Right hindlimb (tissue), 1 donor: Measurements from ENCODE around the gene NPW.
A peak's percentile ranks its signal among the peaks of the same experiment; 100 is the strongest.

ENCODE experiments used
- DNase-seq: peaks from one replicate; pipeline ENCODE4 v3.0.0-alpha.2; 2018

NPW gene

DNA sequence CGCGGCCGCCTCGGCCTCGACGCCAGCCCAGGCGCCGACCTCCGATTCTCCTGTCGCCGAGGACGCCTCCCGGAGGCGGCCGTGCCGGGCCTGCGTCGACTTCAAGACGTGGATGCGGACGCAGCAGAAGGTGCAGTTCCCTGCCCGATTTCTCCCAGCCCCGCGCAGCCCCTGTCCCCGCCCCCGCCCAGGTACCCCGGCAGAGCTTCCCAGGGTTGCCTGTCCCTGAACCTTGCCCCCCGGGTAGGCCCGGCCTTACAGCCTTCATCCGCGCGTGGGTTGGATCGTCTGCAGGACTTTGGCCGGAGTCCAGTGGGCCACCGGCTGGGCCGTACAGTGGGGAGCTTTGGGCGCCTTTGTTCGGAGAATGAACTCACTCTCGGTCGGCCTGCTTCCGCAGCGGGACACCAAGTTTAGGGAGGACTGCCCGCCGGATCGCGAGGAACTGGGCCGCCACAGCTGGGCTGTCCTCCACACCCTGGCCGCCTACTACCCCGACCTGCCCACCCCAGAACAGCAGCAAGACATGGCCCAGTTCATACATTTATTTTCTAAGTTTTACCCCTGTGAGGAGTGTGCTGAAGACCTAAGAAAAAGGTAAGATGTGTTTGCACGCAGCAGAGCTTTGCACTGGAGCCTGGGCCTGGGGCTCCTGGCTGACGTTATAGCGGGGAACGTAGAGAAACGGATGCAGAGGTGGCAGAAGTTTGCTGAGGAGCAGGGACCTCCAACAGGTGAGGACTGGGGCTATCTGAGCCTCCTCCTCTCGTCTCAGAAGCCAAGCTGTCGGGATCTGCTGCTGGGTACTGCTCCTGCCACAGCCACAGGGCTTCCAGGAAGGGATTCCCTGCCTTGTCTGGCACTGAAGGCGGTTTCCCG is 35.0 kb upstream of the NPW start:
- no peak for DNase-seq

- no peak for DNase-seq
Measured at GRCh38 chr16:1985466-1986150, 34.0 kb upstream of the NPW start.

GRCh38 chr16:1987198-1987597 is 32.4 kb upstream of the NPW start:
- no peak for DNase-seq

DNA sequence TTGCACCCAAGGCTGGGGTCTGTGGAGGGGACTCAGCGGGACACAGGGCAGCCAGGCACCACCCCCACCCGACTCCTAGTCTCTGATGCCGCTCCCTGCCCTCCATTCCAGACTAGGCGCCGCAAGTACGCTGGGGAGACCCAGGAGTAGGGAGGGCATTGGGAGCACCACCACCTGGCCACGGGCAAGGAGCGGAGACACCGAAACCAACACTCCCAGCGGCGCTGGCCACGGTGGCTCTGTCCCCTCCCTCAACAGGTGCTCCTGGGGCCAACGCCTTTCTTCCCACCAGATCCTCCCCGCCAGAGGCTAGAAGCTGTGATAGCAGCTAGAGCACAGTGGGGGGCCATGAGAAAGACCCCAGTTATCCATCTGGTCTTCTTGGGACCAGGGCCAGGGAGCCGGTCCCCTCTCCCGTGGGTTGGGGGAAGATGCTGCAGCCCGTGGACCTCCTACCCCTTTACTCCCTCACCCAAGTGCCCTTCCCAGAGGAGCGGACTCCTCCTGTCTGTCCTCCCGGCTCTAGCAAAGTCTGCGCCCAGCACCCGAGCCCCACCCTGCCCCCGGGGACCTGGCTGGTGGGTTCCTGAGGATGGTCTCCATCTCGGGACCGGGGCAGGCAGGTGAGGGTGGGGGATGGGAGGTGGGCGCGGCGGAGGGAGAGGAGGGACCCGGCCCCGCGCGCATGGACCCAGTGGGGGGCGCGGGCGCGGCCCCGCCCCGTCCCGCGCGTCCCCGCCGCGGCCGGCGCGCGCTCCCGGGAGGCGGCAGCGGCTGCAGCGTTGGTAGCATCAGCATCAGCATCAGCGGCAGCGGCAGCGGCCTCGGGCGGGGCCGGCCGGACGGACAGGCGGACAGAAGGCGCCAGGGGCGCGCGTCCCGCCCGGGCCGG is 30.1 kb upstream of the NPW start, which contains the start of gene SYNGR3:
Gene SYNGR3 (plus strand): TSS at position 762 of the 892 bp plus-strand sequence. CDS start 133 bp downstream, outside the sequence.
- DNase-seq, result no peak

DNA sequence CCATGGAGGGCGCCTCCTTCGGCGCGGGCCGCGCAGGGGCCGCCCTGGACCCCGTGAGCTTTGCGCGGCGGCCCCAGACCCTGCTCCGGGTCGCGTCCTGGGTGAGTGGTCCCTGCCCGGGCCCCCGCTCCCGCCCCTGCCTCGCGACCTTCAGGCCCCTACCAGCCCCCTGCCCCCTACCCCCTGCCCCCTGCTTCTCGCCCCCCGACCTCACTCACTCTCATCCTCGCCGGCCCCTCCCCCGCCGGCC is 29.6 kb upstream of the NPW start:
- no peak for DNase-seq

- no peak for DNase-seq
Measured at GRCh38 chr16:1990351-1991134, 29.0 kb upstream of the NPW start.

GRCh38 chr16:1991135-1991551 is 28.4 kb upstream of the NPW start:
- no peak for DNase-seq

GRCh38 chr16:1991588-1991947 is 28.0 kb upstream of the NPW start:
- DNase-seq, result no peak

- DNase-seq, result peak; percentile 95
Measured at GRCh38 chr16:1991948-1992703, 27.5 kb upstream of the NPW start.

DNA sequence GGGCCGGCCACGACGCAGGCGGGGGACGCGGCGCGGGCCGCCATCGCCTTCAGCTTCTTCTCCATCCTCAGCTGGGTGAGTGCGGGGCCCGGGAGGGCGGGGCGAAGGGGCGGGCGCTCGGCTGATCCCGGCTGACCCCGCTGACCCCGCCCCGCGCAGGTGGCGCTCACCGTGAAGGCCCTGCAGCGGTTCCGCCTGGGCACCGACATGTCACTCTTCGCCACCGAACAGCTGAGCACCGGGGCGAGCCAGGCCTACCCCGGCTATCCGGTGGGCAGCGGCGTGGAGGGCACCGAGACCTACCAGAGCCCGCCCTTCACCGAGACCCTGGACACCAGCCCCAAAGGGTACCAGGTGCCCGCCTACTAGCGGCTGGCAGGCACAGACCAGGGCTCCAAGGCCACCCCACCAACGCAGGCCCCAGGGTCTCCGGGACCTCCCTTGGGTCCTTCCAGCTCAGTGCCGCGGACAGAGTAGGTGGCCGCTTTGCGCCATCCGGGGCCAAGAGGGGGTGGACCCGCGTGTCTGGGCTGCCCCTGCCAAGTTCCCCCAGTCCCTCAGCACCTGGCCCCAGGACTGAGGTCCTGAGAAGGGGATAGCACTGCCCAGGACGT is 26.8 kb upstream of the NPW start:
- no peak for DNase-seq

DNA sequence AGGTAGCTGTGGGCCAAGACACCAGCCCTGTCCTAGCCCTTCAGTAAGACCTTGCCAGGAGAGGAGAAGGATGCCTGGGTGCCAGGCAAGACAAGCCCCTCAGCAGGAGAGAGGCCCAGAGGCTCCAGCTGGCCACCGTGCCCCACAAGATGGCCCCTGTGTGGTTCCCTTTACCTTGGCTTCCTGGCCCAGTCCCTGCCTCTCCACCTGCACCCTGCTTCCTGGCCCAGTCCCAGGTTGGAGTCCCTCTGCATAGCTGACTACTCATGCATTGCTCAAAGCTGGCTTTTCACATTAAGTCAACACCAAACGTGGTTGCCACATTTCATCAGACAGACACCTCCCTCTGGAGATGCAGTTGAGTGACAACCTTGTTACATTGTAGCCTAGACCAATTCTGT is 25.9 kb upstream of the NPW start:
- no peak for DNase-seq

DNA sequence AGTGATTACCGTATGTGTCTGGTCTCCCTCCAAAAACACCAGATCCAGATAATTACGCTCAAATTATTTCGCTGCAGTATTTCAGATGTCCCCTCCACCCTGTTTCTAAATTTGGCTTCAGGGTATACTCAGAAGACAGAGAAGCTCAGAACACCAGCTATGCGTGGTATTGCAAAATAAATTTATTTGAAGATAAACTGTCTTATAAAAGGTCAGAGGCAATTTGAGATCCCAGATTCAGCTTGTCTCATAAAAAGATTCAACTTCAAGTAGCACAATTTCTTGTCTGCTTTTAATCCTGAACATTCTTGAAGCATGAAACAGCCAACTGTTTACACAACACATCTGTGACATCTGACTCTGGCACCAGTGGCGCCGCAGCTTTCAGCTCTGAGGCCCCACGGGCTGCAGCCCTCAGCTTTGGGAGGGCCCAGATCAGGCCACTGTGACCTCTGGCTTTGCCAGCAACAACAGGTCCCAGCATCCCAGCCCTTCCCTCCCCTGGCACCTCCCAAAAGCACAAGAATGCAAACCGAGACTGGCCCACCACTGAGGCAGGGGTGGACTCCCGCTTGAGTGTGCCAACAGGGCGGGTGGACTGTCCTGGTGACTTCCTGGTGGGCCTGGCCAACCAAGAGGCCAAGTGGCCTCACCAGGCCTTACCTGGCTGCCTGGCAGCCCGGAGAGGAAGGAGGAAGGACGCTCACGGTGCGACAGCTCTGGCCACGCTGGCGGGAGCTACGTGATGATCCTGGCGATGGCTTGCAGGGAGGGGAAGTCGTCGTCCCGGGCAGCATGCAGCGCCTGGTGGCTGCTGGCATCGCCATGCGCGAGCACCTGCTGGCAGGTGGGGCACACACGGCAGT is 21.9 kb upstream of the NPW start:
- DNase-seq, result no peak

DNA sequence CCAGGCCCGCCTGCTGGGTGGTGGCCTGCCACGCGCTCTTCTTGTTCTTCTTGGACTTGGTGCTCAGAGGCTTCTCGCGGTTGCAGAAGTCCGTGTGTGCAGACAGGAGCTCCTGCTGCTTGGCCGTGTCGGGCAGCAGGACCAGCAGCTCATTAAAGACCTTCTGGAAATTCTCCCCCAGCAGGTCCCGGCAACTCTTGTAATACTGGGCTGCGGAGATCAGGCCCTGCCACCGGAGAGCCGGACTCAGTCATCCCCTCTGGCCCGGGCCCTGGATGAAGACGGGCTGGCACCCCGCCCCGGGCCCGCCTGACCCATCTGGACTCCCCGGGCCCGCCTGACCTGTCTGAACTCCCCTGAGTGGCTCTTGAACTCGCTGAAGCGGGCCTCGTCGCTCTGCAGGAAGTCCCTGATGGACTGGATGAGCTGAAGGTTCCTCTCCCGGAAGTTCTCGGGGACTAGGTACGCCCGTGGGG is 21.2 kb upstream of the NPW start:
- no peak for DNase-seq

- no peak for DNase-seq
Measured at GRCh38 chr16:1998852-1999801, 20.5 kb upstream of the NPW start.

DNA sequence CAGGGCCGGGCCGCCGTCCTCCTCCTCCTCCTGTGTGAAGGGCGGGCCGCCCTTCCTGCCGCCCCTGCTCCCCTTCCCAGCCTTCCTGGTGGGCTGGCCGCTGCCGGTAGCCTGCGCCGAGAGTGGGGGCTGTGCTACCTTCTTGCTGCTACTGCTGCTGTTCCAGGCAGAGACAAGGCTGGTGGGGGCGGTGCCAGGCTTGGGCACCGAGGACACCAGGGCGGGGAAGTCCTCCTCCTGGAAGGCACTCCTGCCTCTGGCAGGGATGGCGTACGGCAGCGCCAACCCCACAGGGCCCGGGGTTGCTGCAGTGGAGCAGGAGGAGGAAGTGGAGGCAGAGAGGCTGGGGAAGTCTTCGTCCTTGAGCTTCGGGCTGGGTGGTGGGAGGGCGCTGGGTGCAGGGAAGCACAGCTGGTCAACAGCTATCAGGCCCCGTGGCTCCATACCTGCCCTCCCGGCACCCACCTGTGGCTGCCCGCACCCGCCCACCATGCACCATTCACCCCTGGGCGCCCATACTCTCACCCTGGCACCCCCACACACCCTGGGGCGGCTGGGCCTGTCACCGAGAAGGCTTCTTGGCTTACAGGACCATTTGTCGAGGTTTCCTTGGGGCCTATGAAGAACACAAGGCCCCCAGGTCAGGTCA is 19.6 kb upstream of the NPW start:
- DNase-seq, result no peak

DNA sequence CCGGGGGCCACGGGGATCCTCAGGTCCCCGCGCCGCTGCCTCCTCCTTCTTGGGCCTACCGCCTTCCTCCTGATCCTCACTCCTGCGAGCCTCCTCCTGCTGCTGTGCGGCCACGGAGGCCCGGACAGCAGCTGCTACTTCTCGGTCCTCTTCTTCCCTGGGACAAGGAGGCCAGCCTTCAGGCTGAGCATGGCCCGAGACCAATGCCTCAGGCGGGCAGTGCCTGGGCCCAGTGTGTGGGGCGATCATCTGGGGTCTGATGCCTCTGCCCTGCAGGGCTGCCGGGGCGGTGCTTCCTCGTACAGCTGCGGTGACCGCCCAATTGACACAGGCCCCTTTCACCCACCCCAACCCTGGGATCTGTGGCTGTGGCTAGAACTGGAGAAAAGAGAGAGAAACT is 18.6 kb upstream of the NPW start:
- DNase-seq, result no peak

- no peak for DNase-seq
Measured at GRCh38 chr16:2001456-2002355, 17.9 kb upstream of the NPW start.
